Measurements from ENCODE around the gene ANKRD7. TPM values are rescaled to one million over a fixed set of nuclear protein-coding genes. Genes with fewer than 3 reads are reported as not detected.
"Not testable (repeated sequence)": the region's sequence is repeated elsewhere in the genome, so short reads cannot be mapped to it uniquely, and the experiment has no call there.

The ANKRD7 gene
- total RNA-seq, 1 experiment from 2014 or later, result 1.7 TPM

DNA sequence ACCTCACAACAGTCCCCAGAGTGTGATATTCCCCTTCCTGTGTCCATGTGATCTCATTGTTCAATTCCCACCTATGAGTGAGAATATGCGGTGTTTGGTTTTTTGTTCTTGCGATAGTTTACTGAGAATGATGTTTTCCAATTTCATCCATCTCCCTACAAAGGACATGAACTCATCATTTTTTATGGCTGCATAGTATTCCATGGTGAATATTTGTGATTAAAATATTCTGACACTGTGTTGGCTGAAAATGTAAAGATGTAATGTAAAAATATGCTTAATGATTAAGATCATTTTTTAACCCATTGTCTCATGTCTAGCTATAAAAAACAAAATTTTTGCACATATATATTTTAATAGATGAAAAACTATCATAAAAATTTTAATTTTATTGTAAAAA is 15.8 kb downstream of the ANKRD7 start:
- H3K27ac Mint-ChIP-seq; H3K4me3 Mint-ChIP-seq; DNase-seq (ENCODE audit: low spot score); H3K9me3 Mint-ChIP-seq; ATAC-seq; H3K36me3 Mint-ChIP-seq; H3K4me1 Mint-ChIP-seq; H3K27me3 Mint-ChIP-seq (ENCODE audit: low read depth); CTCF ChIA-PET: not testable (repeated sequence)
- POLR2A ChIA-PET, result interaction anchor here (0.7 kb wide), 1 partner anchor 40 kb away, joined by 9 read pairs; no protein-coding TSS in a partner anchor

DNA sequence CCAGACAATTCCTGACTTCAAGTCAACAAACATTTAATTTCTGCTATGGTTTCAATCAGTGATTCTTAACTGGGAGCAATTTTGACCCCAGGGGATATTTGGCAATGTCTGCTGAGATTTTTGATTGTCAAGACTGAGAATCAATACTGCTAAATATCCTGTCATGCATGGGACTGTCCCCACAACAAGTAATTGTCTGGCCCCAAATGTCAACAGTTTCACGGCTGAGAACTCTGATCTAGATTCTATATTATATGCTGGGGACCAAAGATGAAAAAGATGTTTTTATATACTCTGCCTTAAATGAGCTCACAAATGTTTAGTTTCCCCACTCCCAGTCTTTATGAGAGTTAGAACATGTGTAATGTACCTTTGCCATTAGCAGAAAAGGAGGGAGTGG is 19.2 kb downstream of the ANKRD7 start:
- no peaks in the 10 kb centered on the region for H3K36me3 Mint-ChIP-seq
- ChIA-PET CTCF (no interaction called here), POLR2A (no interaction called here)
- H3K27me3 Mint-ChIP-seq (ENCODE audit: low read depth), result no peaks in the 10 kb centered on the region
- no peak overlapping the region for H3K4me3 Mint-ChIP-seq
- peaks cover 4% of the 10 kb centered on the region; the same call in 1 of the 2 replicates for H3K9me3 Mint-ChIP-seq
- TF ChIP-seq, protein P1, sequence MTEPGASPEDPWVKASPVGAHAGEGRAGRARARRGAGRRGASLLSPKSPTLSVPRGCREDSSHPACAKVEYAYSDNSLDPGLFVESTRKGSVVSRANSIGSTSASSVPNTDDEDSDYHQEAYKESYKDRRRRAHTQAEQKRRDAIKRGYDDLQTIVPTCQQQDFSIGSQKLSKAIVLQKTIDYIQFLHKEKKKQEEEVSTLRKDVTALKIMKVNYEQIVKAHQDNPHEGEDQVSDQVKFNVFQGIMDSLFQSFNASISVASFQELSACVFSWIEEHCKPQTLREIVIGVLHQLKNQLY (CRISPR knock-in tag; IDR thresholded peaks at IDR 0.05), result no peak
- TF ChIP-seq NFYB (CRISPR knock-in tag; conservative IDR thresholded peaks at IDR 0.05; ENCODE audit: low read depth), result no peak
- TF ChIP-seq JAZF1 (CRISPR knock-in tag; IDR thresholded peaks at IDR 0.05), result no peak
- TF ChIP-seq, protein P2, sequence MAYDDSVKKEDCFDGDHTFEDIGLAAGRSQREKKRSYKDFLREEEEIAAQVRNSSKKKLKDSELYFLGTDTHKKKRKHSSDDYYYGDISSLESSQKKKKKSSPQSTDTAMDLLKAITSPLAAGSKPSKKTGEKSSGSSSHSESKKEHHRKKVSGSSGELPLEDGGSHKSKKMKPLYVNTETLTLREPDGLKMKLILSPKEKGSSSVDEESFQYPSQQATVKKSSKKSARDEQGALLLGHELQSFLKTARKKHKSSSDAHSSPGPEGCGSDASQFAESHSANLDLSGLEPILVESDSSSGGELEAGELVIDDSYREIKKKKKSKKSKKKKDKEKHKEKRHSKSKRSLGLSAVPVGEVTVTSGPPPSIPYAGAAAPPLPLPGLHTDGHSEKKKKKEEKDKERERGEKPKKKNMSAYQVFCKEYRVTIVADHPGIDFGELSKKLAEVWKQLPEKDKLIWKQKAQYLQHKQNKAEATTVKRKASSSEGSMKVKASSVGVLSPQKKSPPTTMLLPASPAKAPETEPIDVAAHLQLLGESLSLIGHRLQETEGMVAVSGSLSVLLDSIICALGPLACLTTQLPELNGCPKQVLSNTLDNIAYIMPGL (CRISPR knock-in tag; IDR thresholded peaks at IDR 0.05), result no peak
- TF ChIP-seq, protein P3, sequence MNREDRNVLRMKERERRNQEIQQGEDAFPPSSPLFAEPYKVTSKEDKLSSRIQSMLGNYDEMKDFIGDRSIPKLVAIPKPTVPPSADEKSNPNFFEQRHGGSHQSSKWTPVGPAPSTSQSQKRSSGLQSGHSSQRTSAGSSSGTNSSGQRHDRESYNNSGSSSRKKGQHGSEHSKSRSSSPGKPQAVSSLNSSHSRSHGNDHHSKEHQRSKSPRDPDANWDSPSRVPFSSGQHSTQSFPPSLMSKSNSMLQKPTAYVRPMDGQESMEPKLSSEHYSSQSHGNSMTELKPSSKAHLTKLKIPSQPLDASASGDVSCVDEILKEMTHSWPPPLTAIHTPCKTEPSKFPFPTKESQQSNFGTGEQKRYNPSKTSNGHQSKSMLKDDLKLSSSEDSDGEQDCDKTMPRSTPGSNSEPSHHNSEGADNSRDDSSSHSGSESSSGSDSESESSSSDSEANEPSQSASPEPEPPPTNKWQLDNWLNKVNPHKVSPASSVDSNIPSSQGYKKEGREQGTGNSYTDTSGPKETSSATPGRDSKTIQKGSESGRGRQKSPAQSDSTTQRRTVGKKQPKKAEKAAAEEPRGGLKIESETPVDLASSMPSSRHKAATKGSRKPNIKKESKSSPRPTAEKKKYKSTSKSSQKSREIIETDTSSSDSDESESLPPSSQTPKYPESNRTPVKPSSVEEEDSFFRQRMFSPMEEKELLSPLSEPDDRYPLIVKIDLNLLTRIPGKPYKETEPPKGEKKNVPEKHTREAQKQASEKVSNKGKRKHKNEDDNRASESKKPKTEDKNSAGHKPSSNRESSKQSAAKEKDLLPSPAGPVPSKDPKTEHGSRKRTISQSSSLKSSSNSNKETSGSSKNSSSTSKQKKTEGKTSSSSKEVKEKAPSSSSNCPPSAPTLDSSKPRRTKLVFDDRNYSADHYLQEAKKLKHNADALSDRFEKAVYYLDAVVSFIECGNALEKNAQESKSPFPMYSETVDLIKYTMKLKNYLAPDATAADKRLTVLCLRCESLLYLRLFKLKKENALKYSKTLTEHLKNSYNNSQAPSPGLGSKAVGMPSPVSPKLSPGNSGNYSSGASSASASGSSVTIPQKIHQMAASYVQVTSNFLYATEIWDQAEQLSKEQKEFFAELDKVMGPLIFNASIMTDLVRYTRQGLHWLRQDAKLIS (CRISPR knock-in tag; IDR thresholded peaks at IDR 0.05; ENCODE audit: borderline replicate concordance), result no peak
- TF ChIP-seq ATF2 (CRISPR knock-in tag; IDR thresholded peaks at IDR 0.05; ENCODE audit: borderline replicate concordance, low read depth), result no peak
- TF ChIP-seq MYBL2 (CRISPR knock-in tag; IDR thresholded peaks at IDR 0.05), result no peak
- TF ChIP-seq, protein P4, sequence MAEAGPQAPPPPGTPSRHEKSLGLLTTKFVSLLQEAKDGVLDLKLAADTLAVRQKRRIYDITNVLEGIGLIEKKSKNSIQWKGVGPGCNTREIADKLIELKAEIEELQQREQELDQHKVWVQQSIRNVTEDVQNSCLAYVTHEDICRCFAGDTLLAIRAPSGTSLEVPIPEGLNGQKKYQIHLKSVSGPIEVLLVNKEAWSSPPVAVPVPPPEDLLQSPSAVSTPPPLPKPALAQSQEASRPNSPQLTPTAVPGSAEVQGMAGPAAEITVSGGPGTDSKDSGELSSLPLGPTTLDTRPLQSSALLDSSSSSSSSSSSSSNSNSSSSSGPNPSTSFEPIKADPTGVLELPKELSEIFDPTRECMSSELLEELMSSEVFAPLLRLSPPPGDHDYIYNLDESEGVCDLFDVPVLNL (CRISPR knock-in tag; IDR thresholded peaks at IDR 0.05; ENCODE audit: borderline replicate concordance, low read depth), result no peak
- no peak for TF ChIP-seq ZNF219 (CRISPR knock-in tag; IDR thresholded peaks at IDR 0.05; ENCODE audit: borderline replicate concordance)
- no peak for TF ChIP-seq OVOL2 (CRISPR knock-in tag; IDR thresholded peaks at IDR 0.05; ENCODE audit: borderline replicate concordance)
- no peak for DNase-seq (ENCODE audit: low spot score)
- no peak for ATAC-seq
- peaks cover 9% of the 10 kb centered on the region; the same call in 1 of the 2 replicates for H3K4me1 Mint-ChIP-seq
- H3K27ac Mint-ChIP-seq, result no peak overlapping the region

GRCh38 chr7:118245267-118246040 is 20.9 kb downstream of the ANKRD7 start:
- Mint-ChIP-seq H3K36me3 (no peaks in the 10 kb centered on the region), H3K27ac (no peak overlapping the region), H3K4me3 (no peak overlapping the region), H3K4me1 (peaks cover 9% of the 10 kb centered on the region; the same call in 1 of the 2 replicates), H3K27me3 (ENCODE audit: low read depth) (no peaks in the 10 kb centered on the region), H3K9me3 (peaks cover 4% of the 10 kb centered on the region; the same call in 1 of the 2 replicates)
- ChIA-PET CTCF (no interaction called here), POLR2A (no interaction called here)
- no peak for TF ChIP-seq CBFB (CRISPR knock-in tag; IDR thresholded peaks at IDR 0.05; ENCODE audit: low read depth)
- TF ChIP-seq SP1 (CRISPR knock-in tag; conservative IDR thresholded peaks at IDR 0.05), result no peak
- TF ChIP-seq ZNF671 (CRISPR knock-in tag; IDR thresholded peaks at IDR 0.05), result no peak
- no peak for TF ChIP-seq MYBL2 (CRISPR knock-in tag; IDR thresholded peaks at IDR 0.05)
- TF ChIP-seq ZNF396 (CRISPR knock-in tag; IDR thresholded peaks at IDR 0.05; ENCODE audit: borderline replicate concordance), result no peak
- TF ChIP-seq RELA (CRISPR knock-in tag; IDR thresholded peaks at IDR 0.05; ENCODE audit: borderline replicate concordance), result no peak
- DNase-seq (ENCODE audit: low spot score) (no peak), ATAC-seq (peak; percentile 46; the same call in 1 of the 2 replicates)

All from WTC11 (cell line).